Testis (tissue), 3 donors: ENCODE measurements around the gene LRMDA. TPM values are rescaled to one million over a fixed set of nuclear protein-coding genes. Genes with fewer than 3 reads are reported as not detected.

Experiments used
- DNase-seq: peaks from one replicate; pipeline ENCODE4 v3.0.0-alpha.2; 2019
- H3K27ac ChIP-seq, 2 donors: fragments of 200-600 bp; sonication (generic); one replicate each; pipeline ENCODE4 v1.5.1; 2019
- H3K27me3 ChIP-seq: fragments of 200-600 bp; sonication (generic); one replicate; pipeline ENCODE4 v1.5.1; 2019
- H3K36me3 ChIP-seq: fragments of 200-600 bp; sonication (generic); one replicate; pipeline ENCODE4 v1.5.1; 2017; ENCODE audit warnings: low read depth; ENCODE audit errors: missing control alignments
- H3K4me1 ChIP-seq: fragments of 200-600 bp; sonication (generic); one replicate; pipeline ENCODE4 v1.5.1; 2019
- H3K4me3 ChIP-seq, 2 donors: fragments of 200-600 bp; sonication (generic); one replicate each; pipeline ENCODE4 v1.5.1; 2017 to 2019
- H3K9me3 ChIP-seq: fragments of 200-600 bp; sonication (generic); one replicate; pipeline ENCODE4 v1.5.1; 2017
- CTCF ChIP-seq, 3 experiments: fragments of 450-650 bp in 2 of 3; fragments of 200-600 bp in 1 of 3; sonication (generic) in 1 of 3; IDR thresholded peaks; one replicate each; pipeline ENCODE4 v1.5.1; 2016 to 2019; ENCODE audit warnings: antibody characterized with exemption in 3 of 3, mild to moderate bottlenecking in 2 of 3, moderate library complexity in 1 of 3
- POLR2A ChIP-seq: fragments of 450-650 bp; IDR thresholded peaks from one replicate; pipeline ENCODE4 v1.6.1; 2017; ENCODE audit warnings: antibody characterized with exemption, mild to moderate bottlenecking, moderate library complexity
- WGBS, 2 donors: methylation state at CpG; one replicate each; pipeline ENCODE4 v1.1.5; 2018; 5-methylcytosine and 5-hydroxymethylcytosine counted together
- intact Hi-C: fragments of 100-400 bp; cut with DNase I; formaldehyde crosslinking; loops from one replicate; pipeline ENCODE4 v1.15.1; 2023; ENCODE audit warnings: low total_unique reads
- polyA plus RNA-seq: library from polyadenylated mRNA; stranded (reverse); fragments of 350-450 nt; fragmentation: Illumina TruSeq; extraction: RNeasy Lipid Tissue Mini Kit (QIAGEN cat#74804); gene quantifications from one replicate; pipeline ENCODE4 v1.2.3, GENCODE V29; 2014; ENCODE audit warnings: low read depth, low replicate concordance; ENCODE audit not compliant: insufficient read depth
- total RNA-seq, 2 donors: library from RNA; depleted of rRNA; stranded (reverse); fragments of >200 nt; gene quantifications; one replicate each; pipeline ENCODE4 v1.2.3, GENCODE V29; 2016

Gene LRMDA
- total and polyA plus RNA-seq, 3 donors from 2014 or later = 7.6 to 13.8 (median 10.6) TPM

DNA sequence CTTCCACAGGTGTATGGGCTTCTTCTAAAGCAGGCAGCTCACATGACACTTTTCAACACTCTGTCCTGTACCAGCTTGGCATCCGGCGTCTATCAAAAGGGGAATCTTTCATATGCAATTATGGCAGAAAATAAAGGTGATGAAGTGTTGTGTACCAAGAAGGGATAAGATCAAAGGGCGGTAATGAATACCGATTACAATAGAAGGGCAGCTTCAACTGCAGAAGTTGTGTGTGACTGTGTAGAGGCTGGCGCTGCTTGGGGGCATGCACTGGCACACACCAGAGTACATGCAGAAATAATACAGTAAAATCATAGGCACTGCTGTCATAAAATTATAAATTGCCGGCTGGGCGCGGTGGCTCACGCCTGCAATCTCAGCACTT, 744.7 kb downstream of the LRMDA start:
- WGBS, 2 donors = 93 to 94% methylated on average over 9 of the region's 9 CpGs
- Histone ChIP-seq H3K4me3 (no peak overlapping the region), H3K27ac (no peak overlapping the region), H3K9me3 (no peaks in the 10 kb centered on the region), H3K27me3 (no peaks in the 10 kb centered on the region), H3K4me1 (no peaks in the 10 kb centered on the region), H3K36me3 (no peaks in the 10 kb centered on the region)
- TF ChIP-seq CTCF (IDR thresholded peaks at IDR 0.05) = no peak
- TF ChIP-seq POLR2A = no peak
- intact Hi-C loops = no loop called here
- DNase-seq = no peak

- no peak for TF ChIP-seq POLR2A
- TF ChIP-seq CTCF (IDR thresholded peaks at IDR 0.05) = no peak
- Histone ChIP-seq H3K4me1 (no peaks in the 10 kb centered on the region), H3K4me3 (no peak overlapping the region), H3K27ac (no peak overlapping the region), H3K36me3 (no peaks in the 10 kb centered on the region), H3K9me3 (no peaks in the 10 kb centered on the region), H3K27me3 (no peaks in the 10 kb centered on the region)
- DNase-seq = no peak
- intact Hi-C loops = no loop called here
- WGBS, 2 donors = 92 to 94% methylated on average over 2 of the region's 2 CpGs
Measured at GRCh38 chr10:76177936-76178335, 746.5 kb downstream of the LRMDA start.

DNA sequence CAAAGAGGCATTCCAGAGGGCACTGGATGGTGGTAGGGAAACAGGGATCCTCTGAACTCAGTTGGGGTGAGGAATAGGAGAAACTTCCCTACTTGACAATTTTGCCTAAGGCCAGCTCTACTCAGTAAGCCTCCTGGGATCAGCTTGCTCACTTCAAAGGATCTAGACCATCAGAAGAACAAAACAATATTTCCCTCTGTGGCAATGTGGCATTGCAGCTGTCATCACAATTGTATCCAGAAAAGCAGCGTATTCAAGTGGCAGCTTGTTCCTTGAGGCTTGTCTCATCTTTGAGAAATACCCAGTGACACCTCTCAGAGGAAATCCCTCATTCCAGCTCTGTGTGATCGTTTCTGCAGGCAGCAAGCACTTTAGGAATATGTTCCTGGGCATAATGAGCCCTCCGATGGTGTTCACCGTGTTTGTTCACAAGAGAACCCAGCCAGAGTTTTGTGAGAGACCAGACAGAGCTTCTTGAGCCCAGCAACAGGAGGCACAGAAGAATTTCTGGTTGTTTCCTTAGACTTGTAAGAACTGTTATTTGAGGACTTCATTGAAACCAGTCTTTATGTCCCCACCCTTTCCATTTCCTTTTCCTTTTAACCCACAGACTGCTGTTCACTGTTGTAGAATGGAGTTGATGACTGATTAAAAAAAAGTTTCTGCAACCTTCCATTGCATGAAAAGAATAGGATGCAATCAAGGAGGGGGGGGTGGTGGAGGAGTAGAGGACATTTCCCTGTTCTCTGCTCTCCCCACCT, 747.3 kb downstream of the LRMDA start:
- intact Hi-C loops = no loop called here
- no peak for DNase-seq
- H3K9me3 ChIP-seq = no peaks in the 10 kb centered on the region
- H3K27ac ChIP-seq = no peak overlapping the region
- no peaks in the 10 kb centered on the region for H3K27me3 ChIP-seq
- no peaks in the 10 kb centered on the region for H3K36me3 ChIP-seq
- H3K4me1 ChIP-seq = no peaks in the 10 kb centered on the region
- no peak overlapping the region for H3K4me3 ChIP-seq
- whole genome bisulfite sequencing, 2 donors = 73 to 93% methylated on average over 4 of the region's 4 CpGs
- no peak for TF ChIP-seq POLR2A

- Histone ChIP-seq H3K4me3 (no peak overlapping the region), H3K9me3 (no peaks in the 10 kb centered on the region), H3K27me3 (no peaks in the 10 kb centered on the region), H3K4me1 (no peaks in the 10 kb centered on the region), H3K27ac (no peak overlapping the region), H3K36me3 (no peaks in the 10 kb centered on the region)
- DNase-seq = no peak
- no peak for TF ChIP-seq CTCF (IDR thresholded peaks at IDR 0.05)
- TF ChIP-seq POLR2A = no peak
- WGBS, 2 donors = 94 to 95% methylated on average over 5 of the region's 5 CpGs
- intact Hi-C loops = no loop called here
Measured at GRCh38 chr10:76179806-76180205, 748.4 kb downstream of the LRMDA start.

GRCh38 chr10:76184647-76185046, 753.2 kb downstream of the LRMDA start:
- 66 to 78% methylated on average over 5 of the region's 5 CpGs for WGBS, 2 donors
- H3K9me3 ChIP-seq = no peaks in the 10 kb centered on the region
- DNase-seq = no peak
- intact Hi-C loops = no loop called here
- no peaks in the 10 kb centered on the region for H3K4me1 ChIP-seq
- H3K4me3 ChIP-seq = no peak overlapping the region
- TF ChIP-seq CTCF (IDR thresholded peaks at IDR 0.05) = no peak
- no peak for TF ChIP-seq POLR2A
- no peaks in the 10 kb centered on the region for H3K27me3 ChIP-seq
- H3K27ac ChIP-seq = no peak overlapping the region
- H3K36me3 ChIP-seq = no peaks in the 10 kb centered on the region
